Hippocampal formation (tissue), 2 donors: ENCODE data around the gene NEK4.
"Not testable (repeated sequence)": the region's sequence is repeated elsewhere in the genome, so short reads cannot be mapped to it uniquely, and the experiment has no call there.

ENCODE experiments used
- DNase-seq, 2 donors: peaks; one replicate each; lab custom pipeline; 2025; lab: John Stamatoyannopoulos, UW

NEK4 gene

DNA sequence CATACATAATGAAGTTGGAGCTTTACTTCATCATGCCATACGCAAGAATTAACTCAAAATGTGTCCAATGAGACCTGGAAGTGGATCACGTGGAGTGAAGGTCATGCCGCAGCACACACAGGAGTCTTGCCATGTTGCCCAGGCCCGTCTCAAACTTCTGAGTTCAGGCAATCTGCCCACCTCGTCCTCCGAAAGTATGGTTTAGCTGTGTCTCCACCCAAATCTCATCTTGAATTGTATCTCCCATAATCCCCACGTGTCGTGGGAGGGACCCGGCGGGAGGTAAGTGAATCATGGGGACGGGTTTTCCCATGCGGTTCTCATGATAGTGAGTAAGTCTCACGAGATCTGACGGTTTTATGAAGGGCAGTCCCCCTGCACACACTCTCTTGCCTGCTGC, 39.1 kb downstream of the NEK4 start:
- DNase-seq = no peak

DNA sequence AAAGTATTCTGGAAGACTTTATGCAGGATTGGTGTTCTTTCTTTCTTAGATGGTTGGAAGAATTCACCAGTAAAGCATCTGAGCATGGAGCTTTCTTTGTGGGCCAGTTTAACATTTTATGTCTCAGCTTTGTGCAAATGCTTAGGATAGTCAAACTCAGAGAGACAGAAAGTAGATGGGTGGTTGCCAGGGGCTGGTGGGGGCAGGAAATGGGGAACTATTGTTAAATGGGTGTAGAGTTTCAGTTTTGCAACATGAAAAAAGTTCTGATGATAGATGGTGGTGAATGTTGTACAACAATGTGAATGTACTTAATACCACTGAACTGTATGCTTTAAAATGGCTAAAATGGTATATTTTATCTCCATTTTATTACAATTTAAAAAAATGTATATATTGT, 40.1 kb downstream of the NEK4 start:
- no peak for DNase-seq

DNA sequence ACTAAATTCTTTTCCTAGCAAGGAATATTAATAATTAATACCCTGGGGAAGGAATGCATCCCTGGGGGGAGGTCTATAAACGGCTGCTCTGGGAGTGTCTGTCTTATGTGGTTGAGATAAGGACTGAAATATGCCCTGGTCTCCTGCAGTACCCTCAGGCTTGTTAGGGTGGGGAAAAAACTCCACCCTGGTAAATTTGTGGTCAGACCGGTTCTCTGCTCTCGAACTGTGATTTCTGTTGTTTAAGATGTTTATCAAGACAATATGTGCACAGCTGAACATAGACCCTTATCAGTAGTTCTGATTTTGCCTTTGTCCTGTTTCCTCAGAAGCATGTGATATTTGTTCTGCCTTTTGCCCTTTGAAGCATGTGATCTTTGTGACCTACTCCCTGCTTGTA, 42.0 kb downstream of the NEK4 start:
- DNase-seq = not testable (repeated sequence)

DNA sequence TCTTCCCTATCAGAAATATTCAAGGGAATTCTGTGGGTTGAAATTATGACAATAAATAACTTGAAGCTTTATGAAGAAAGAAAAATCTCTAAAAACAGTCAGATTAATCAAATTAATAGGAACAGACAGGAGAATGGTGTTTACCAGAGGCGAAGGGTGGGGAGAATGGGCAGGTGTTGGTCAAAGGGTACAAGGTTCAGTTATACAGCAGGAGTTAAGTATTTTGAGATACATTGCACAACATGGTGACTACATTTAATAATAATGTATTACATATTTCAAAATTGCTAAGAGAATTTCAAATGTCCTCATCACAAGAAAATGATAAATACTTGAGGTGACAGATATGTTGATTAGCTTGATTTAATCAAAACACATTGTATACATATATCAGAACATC, 46.2 kb downstream of the NEK4 start:
- DNase-seq = no peak

DNA sequence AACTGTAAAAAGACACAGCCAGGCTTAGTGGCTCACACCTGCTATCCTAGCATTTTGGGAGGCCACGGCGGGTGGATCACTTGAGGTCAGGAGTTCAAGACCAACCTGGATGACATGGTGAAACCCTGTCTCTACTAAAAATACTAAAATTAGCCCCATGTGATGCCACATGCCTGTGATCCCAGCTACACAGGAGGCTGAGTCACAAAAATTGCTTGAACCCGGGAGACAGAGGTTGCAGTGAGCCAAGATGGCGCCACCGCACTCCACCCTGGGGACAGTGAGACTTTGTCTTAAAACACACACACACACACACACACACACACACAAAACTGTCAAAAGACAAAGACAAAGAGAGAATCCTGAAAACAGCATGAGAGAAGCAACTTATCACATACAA, 46.8 kb downstream of the NEK4 start:
- DNase-seq = no peak

DNA sequence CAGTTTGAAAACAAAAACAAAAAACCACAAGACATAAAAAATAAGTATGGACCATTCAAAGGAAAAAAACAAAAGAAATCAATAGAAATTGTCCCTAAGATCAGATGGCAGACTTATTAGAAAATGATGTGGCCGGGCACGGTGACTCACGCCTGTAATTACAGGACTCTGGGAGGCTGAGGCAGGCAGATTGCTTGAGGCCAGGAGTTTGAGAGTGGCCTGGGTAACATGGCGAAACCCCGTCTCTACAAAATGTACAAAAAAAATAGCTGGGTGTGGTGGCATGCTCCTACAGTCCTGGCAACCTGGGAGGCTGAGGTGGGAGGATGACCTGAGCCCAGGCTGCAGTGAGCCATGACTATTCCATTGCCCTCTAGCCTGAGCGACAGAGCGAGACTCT, 48.2 kb downstream of the NEK4 start:
- DNase-seq = no peak

DNA sequence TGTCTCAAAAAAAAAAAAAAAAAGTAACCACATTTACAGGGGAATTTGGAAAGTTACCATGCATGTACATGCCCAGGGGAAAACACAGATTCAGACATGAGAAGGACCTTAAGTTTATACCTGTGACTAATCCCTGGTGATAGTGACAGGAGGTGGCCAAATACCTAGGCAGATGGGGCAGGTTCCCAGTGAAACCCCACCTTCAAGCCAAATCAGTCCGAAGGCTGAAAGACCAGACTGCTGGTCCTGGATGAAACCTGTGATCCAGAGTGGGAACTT, 49.1 kb downstream of the NEK4 start:
- DNase-seq = no peak

DNA sequence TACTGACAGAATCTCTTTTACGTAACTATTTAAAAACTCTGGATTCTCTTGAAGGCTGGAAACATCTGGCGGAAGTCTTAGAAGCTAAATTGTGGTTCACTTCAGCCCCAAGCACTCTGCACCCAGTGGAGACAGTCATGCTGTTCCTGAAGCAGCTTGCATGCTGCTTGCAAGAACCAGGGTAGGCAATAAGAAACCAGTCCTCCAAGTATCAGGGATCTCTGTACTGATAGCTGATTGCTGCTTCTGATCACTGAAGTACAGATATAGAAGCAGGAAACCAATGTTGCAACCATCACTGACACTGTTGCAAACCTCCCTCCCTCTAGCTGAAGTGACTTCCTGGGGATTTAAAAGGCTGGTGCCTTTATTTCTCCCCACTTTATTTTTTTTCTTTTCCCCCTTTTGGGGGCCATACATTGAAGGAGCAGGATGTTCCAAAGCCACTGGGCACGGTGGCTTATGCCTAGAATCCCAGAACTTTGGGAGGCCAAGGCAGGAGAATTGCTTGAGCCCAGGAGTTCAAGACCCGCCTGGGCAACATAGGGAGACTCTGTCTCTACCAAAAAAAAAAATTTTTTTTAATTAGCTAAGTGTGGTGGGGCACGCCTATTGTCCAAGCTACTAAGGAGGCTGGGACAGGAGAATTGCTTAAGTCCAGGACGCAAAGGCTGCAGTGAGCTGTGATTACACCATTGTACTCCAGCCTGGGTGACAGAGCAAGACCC, 49.6 kb downstream of the NEK4 start:
- DNase-seq = peak in 1 of 2 donors; percentile 3

DNA sequence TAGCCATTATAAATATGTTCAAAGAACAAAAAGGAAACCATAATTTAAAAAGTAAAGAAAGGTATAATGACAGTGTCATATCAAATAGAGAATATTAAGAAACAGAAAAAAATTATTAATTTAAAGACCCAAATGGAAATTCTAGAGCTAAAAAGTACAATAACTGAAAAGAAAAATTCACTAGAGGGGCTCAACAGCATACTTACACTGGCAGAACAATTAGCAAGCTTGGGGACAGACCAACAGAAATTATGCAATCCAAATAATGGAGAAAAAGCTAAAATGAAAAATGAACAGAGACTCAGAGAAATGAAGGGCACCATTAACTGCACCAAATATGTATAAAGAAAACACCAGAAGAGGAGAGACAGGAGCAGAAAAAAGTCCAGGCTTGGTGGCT, 51.1 kb downstream of the NEK4 start:
- no peak for DNase-seq

DNA sequence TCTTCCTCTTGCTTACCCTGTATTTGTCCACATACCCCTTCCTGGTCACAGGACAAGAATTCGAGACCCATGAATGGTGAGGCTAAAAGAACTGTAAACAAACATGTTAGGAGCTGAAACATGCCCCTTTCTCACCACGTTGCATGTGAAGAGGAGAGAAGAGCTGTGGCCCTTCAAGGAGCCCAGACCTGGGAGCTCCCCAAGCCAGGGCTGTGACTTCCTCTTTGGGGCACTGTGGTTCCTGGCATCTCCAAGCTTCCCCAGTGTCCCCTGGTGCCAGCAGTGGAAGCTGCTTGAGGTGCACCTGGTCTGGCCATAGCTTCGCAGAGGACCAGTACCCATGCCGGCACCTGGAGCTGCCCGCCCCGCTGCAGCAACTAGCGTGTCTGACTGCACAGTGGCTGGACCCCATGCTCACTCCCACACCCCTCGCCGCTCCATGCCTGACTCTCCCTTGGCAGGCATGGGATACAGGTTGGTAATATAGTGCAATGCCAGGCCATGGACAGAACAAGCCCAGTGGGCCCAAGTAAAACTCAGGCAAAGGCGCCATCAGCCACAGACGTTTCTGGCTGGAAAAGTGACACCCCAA, 54.9 kb downstream of the NEK4 start:
- no peak for DNase-seq

DNA sequence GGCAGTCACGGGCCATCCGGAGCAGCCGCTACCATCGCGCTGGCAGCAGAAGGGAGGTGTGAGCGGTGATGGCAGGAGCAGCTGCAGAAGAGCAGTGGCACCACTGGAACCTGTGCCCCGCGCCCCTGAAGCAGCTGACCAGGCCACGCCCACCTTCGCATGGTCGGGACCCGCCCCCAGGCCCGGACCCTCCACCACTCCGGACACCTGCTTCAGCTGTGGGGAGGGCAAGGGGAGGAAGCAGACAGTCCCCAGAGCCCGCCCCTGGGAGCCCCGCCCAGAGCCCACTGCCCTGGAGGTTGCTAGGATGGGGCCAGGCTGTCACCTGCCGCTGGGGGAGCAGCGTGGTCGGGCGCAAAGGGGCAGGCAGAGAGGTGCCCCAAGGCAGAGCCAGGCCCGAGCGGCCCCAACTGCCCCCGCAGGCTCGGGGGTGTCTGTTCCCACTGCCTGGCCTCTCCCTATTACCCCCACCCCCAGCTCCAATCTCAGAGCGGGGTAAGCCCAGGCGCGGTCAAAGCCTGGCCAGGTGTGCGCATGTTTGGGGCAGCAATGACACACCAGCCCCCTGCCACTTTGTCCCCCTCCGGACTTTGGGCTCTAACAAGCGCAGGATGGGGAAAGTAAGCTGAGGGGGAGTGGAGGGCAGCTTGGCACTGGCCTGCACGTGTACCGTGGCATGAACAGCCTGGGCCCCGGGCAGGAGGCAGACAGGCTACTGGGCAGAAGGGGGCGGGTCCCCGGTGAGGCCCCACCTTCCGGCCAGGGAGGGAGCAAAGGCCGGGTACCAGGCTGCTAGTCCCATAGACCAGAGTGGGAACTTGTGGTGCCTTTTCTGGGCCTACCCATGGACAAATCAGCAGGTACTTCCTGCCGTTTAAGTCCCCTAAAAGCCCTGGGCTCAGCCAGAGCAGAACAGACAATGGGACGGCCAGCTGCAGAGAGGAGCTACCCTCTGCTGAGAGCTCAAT, 56.1 kb downstream of the NEK4 start:
- DNase-seq = no peak

DNA sequence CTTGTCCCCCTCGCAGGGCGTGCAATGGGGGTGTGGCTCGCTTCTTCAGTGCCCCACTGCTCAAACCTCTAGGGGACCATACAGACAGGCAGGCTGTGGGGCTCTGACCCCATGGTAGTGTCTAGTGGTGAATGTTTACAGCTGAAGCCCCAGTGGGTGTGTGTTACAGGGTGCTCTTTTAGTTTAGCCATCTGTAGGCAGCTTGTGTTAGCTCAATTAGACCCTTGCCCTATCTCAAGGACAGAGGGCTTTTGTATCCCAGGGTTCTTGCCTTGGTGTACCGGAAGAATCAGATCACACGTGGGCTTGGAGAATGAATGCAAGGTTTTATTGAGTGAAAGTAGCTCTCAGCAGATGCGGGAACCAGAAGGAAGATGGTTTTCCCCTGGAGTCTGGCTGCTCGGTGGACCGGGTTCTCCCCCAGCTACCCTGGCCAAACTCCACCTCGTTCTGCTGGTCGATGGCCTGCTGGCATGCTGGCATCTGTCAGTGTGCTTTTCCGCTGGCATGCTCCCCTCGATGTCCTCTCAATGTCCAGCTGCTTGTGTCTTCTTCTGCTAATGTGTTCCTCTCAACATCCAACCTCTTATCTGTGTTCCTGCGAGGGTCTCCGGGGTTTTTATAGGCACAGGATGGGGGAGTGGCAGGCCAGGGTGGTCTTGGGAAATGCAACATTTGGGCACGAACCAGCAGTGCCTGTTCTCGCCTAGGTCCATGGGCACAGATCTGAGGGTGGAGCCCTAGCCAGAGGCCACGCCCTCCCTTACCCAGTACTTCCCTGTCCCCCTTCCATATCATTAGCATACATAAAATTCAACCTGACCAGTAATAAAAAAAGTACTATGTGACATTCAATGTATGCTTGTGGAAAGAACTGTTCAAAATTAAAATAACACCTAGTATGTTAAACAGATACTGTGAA, 58.2 kb downstream of the NEK4 start:
- no peak for DNase-seq

DNA sequence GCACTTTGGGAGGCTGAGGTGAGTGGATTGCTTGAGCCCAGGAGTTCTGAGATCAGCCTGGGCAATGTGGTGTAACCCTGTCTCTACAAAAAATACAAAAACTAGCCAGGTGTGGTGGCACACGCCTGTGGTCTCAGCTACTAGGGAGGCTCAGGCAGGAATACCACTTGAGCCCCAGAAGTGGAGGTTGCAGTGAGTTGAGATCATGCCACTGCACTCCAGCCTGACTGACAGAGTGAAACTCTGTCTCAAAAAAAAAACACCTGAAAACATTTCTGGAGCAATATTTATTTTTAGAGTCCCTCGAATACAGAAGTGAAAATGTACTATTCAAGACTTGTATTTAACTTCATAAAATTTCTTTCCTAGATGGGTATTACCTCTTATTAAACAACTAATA, 60.2 kb downstream of the NEK4 start:
- DNase-seq = no peak

DNA sequence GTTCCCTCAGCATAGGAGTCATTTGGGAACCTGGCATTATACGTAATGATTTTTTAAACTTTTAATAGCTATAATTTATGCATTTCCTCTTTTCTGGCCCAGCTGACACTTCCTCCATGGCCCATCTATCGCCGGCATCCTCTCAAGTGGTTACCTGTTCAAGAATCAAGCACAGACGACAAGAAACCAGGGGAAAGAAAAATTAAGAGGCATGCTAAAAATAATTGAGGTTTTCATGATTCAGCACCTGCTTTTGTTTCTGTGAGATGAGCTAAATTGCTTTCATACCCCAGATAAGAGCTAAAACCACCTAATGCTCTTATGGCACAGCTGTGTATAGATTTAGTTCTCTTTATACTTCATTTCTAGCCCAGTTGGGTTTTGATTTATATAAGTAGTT, 63.2 kb downstream of the NEK4 start:
- DNase-seq = no peak

DNA sequence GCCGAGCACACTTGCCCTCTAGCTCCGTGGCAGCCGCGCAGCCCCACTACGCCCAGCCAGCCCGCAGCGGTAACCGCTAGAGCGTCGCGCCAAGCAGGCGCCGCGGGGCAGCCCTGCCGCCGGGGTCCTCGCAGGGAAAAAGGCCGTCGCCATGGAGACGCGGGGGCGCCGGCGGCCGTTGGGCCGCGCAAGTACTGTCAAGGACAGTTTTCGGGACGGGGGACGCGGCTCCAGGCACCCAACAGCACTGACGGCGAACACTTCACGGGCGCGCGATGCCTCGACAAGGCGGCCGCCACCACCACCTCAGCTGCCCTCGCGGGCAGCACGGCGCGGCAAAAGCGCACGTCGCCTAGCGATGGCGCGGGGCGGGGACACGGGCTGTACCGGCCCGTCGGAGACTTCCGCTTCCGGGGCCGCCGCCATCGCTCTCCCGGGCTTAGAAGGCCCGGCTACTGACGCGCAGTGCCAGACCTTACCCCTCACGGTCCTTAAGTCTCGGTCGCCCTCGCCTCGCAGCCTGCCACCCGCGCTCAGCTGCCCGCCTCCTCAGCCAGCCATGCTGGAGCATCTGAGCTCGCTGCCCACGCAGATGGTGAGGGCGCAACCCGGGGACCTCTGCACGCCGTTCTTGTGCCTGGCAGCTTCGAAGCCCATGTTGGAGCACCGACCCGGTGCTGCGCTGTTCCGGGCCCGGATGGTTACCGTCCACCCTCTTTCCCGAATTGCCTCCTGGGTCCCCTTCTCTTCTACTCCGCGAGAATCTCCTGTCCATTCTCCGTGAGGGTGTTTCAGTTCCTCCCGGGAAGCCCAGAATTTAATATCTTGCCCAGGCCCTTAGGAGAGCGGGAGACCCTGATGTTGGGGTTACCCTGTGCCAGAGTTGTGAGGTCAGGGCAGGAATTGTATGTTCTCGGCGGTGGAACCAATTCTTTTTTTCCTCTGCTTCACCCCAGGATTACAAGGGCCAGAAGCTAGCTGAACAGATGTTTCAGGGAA, 64.8 kb downstream of the NEK4 start, which contains the start of the genes GLT8D1 and SPCS1:
TSS of gene GLT8D1 (minus strand) at position 104 of the 999 bp plus-strand sequence. CDS start 5,331 bp downstream, outside the sequence.
TSS of gene SPCS1 (plus strand) at position 419 of the 999 bp plus-strand sequence. CDS start at position 560, 141 bp downstream.
- DNase-seq = peak; percentile 87 to 88

DNA sequence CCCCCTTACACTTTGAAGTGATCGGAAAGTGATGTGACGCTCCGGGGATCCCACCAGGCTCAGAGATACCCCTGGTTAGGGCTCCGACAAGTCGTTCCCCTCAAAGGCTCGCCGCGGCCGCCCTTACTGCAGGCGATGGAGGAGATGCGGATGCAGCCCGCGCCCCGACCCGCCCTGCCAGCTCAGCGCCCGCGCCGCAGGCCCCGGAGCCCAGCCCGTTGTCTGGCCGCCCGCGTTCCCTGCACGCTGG, 65.4 kb downstream of the NEK4 start:
- no peak for DNase-seq

DNA sequence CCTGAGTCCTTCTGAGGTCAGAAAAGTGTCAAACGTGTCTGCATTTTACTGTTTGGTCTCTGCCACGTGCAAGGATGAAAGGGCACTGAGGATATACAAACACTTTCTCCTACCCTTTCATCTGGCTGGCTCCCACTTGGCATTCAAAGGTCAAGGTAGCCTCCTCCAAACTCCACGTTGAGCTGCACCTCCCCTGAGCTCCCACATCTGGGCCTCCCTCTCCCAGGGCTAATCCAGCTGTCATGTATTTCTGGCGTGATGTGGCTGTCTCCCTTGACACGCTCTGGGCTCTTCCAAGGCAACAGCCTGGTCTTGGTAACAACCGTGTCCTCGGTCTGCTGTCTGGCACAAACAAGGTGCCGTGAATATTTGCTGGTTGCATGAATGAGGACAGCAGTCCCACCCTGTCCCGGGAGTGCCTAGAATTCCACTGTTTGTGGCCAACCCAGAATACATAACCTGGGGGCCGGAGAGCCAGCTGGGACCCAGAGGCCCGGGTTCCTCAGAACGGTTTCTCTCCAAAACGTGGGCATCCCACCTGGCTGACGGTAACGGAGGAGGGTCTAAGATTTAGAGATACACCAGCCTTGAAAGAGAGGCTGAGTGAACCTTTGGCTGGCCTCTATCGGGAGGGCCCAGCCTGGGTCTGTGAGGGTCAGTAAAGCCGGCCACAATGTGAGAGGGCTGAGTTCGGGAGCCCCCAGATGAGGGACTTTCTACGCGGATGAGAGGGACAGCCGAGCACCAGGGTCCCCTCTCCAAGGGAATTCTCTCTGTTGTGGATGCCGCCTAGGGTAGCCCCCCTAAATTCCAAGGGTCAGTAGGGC, 65.9 kb downstream of the NEK4 start:
- DNase-seq = no peak

DNA sequence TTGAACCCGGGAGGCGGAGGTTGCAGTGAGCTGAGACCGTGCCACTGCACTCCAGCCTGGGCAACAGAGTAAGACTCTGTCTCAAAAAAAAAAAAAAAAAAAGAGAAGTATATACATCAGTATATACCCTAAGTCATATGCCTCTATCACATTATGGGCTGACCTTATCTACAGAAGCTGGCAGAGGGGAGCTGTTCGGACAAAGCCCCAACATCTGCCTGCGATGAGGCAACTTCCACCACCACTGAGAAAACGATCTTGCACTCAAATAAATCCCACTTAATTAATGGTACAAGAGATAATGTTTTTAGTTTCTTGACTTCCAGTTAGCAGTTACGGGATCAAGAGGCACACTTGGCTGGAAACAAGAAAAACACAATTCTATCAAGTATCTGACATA, 67.4 kb downstream of the NEK4 start:
- no peak for DNase-seq

DNA sequence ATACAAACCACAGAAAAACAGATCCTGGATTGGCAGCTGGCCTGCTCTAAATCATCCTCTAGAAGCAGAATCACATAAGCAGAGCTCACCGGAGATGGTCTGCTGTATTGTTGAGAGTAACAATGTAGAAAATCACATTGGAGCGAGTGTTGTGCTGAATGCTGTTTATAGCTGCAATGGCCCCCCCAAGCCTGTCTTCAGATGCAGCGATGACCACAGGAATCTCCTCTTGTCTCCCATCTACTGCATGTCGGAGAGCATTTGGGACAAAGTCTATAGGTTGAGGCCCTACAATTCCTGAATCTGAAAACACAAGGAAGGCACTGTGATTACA, 73.1 kb downstream of the NEK4 start:
- no peak for DNase-seq
